HEK293 (cell line): ENCODE measurements around the gene RUFY1.
A peak's percentile ranks its signal among the peaks of the same experiment; 100 is the strongest.

Experiments used
- CTCF ChIA-PET: fragments of 350-600 bp; formaldehyde crosslinking; extraction: SDS; loops from one replicate; lab custom pipeline; 2021; ENCODE audit warnings: antibody characterized with exemption; lab: Yijun Ruan, JAX
- POLR2A ChIA-PET: fragments of 300-600 bp; formaldehyde crosslinking; extraction: SDS; loops from one replicate; lab custom pipeline; 2020; ENCODE audit warnings: antibody characterized with exemption, inconsistent platforms; lab: Yijun Ruan, JAX
- H3K27ac ChIP-seq: fragments of 200-500 bp; sonication (Bioruptor generic); 2 replicates; pipeline ENCODE4 v1.5.1; 2014; ENCODE audit warnings: low read depth, low read length, control low read depth, inconsistent platforms; ENCODE audit errors: extremely low read depth
- H3K36me3 ChIP-seq, 2 experiments: fragments of 200-500 bp in 1 of 2; sonication (Bioruptor generic) in 1 of 2; 1 replicate in 1 of 2; 2 replicates in 1 of 2; pipeline ENCODE4 v1.5.1; 2014 to 2017; ENCODE audit warnings: inconsistent platforms in 2 of 2, low read length in 2 of 2; ENCODE audit not compliant: control insufficient read depth in 2 of 2, insufficient read depth in 1 of 2
- H3K4me1 ChIP-seq: fragments of 200-500 bp; sonication (Bioruptor generic); 2 replicates; pipeline ENCODE4 v1.5.1; 2014; ENCODE audit warnings: mild to moderate bottlenecking, low read length, inconsistent platforms; ENCODE audit not compliant: control insufficient read depth, insufficient read depth
- H3K4me3 ChIP-seq: 2 replicates; pipeline ENCODE4 v1.5.1; 2011; ENCODE audit warnings: low read depth, mild to moderate bottlenecking, control low read depth, low read length, moderate library complexity
- H3K9me3 ChIP-seq: fragments of 200-500 bp; sonication (Bioruptor generic); 2 replicates; pipeline ENCODE4 v1.5.1; 2014; ENCODE audit warnings: low read depth, low read length, inconsistent platforms; ENCODE audit not compliant: control insufficient read depth, insufficient read depth
- ELK4 ChIP-seq: IDR thresholded peaks from 2 replicates; pipeline ENCODE4 v1.6.1; 2011; ENCODE audit warnings: mild to moderate bottlenecking, low read depth, low read length, borderline replicate concordance
- GLIS1 ChIP-seq: fragments of 450-650 bp; formaldehyde crosslinking; IDR thresholded peaks from 2 replicates; pipeline ENCODE4 v1.5.1; 2016; ENCODE audit warnings: missing biosample characterization, missing genetic modification characterization
- HOXD13 ChIP-seq: sonication (generic); formaldehyde crosslinking; IDR thresholded peaks from 2 replicates; pipeline ENCODE4 v1.8.0; 2022; ENCODE audit warnings: missing genetic modification reagents, borderline replicate concordance
- IKZF3 ChIP-seq: fragments of 450-650 bp; IDR thresholded peaks from 2 replicates; pipeline ENCODE4 v1.5.0; 2018; ENCODE audit warnings: missing biosample characterization, mild to moderate bottlenecking, missing genetic modification characterization, moderate library complexity
- INSM2 ChIP-seq: fragments of 450-650 bp; formaldehyde crosslinking; IDR thresholded peaks from 2 replicates; pipeline ENCODE4 v1.5.1; 2016; ENCODE audit warnings: missing biosample characterization, missing genetic modification characterization
- KLF16 ChIP-seq: fragments of 450-650 bp; formaldehyde crosslinking; IDR thresholded peaks from 2 replicates; pipeline ENCODE4 v1.5.1; 2017; ENCODE audit warnings: missing biosample characterization, missing genetic modification characterization
- TSHZ1 ChIP-seq: fragments of 450-650 bp; formaldehyde crosslinking; IDR thresholded peaks from 2 replicates; pipeline ENCODE4 v1.5.1; 2016; ENCODE audit warnings: missing biosample characterization, missing genetic modification characterization, borderline replicate concordance
- ZBTB10 ChIP-seq: fragments of 450-650 bp; formaldehyde crosslinking; IDR thresholded peaks from 2 replicates; pipeline ENCODE4 v1.5.1; 2016; ENCODE audit warnings: missing biosample characterization, missing genetic modification characterization
- ZFP37 ChIP-seq: fragments of 450-650 bp; formaldehyde crosslinking; IDR thresholded peaks from 2 replicates; pipeline ENCODE4 v1.5.1; 2016; ENCODE audit warnings: missing biosample characterization, missing genetic modification characterization
- ZIC2 ChIP-seq: fragments of 450-650 bp; formaldehyde crosslinking; IDR thresholded peaks from 2 replicates; pipeline ENCODE4 v1.5.1; 2016; ENCODE audit warnings: missing biosample characterization, missing genetic modification characterization
- ZNF423 ChIP-seq: fragments of 450-650 bp; formaldehyde crosslinking; IDR thresholded peaks from 2 replicates; pipeline ENCODE4 v1.5.1; 2016; ENCODE audit warnings: missing biosample characterization, missing genetic modification characterization
- ZNF426 ChIP-seq: fragments of 450-650 bp; formaldehyde crosslinking; IDR thresholded peaks from 2 replicates; pipeline ENCODE4 v1.5.1; 2017; ENCODE audit warnings: missing biosample characterization, missing genetic modification characterization, mild to moderate bottlenecking, inconsistent platforms, moderate library complexity
- ZNF514 ChIP-seq: fragments of 450-650 bp; formaldehyde crosslinking; IDR thresholded peaks from 2 replicates; pipeline ENCODE4 v1.5.1; 2016; ENCODE audit warnings: missing biosample characterization, missing genetic modification characterization
- ZNF529 ChIP-seq: fragments of 450-650 bp; formaldehyde crosslinking; IDR thresholded peaks from 2 replicates; pipeline ENCODE4 v1.5.1; 2017; ENCODE audit warnings: missing genetic modification characterization, missing biosample characterization; ENCODE audit not compliant: insufficient replicate concordance
- ZNF626 ChIP-seq: fragments of 450-650 bp; sonication (Bioruptor Pico); formaldehyde crosslinking; IDR thresholded peaks from 2 replicates; pipeline ENCODE4 v1.5.1; 2018; ENCODE audit warnings: missing biosample characterization, missing genetic modification characterization, inconsistent platforms
- ZNF704 ChIP-seq: fragments of 450-650 bp; formaldehyde crosslinking; IDR thresholded peaks from 2 replicates; pipeline ENCODE4 v1.5.1; 2016; ENCODE audit warnings: missing biosample characterization, missing genetic modification characterization
- ZNF776 ChIP-seq: fragments of 450-650 bp; formaldehyde crosslinking; IDR thresholded peaks from 2 replicates; pipeline ENCODE4 v1.5.0; 2017; ENCODE audit warnings: missing biosample characterization, missing genetic modification characterization, borderline replicate concordance
- ZSCAN23 ChIP-seq: fragments of 450-650 bp; formaldehyde crosslinking; IDR thresholded peaks from 2 replicates; pipeline ENCODE4 v1.5.1; 2016; ENCODE audit warnings: missing biosample characterization, missing genetic modification characterization

The RUFY1 gene

GRCh38 chr5:179617930-179618329, 67.6 kb downstream of the RUFY1 start (continued):
- no peak for TF ChIP-seq INSM2
- TF ChIP-seq ZNF529 (tag by site-specific recombination) = no peak
- TF ChIP-seq ZBTB10 (tag by site-specific recombination) = no peak

GRCh38 chr5:179618923-179619554, 68.7 kb downstream of the RUFY1 start:
- Histone ChIP-seq H3K4me3 (peak overlapping the region; percentile 16; the same call in 1 of the 2 replicates), H3K27ac (no peak overlapping the region), H3K36me3 (peaks cover 80 to 86% of the 10 kb centered on the region in 2 experiments), H3K9me3 (no peaks in the 10 kb centered on the region), H3K4me1 (no peaks in the 10 kb centered on the region)
- TF ChIP-seq ZNF423 (tag by site-specific recombination) (no peak), ZIC2 (peak; percentile 25; the same call in 1 of the 2 replicates), ZNF626 (no peak), ZSCAN23 (no peak), GLIS1 (tag by site-specific recombination) (peak; percentile 57), ZNF776 (tag by site-specific recombination) (no peak)
- ChIA-PET CTCF (interaction anchor here (0.6 to 1.2 kb wide), 6 partner anchors 9 to 1154 kb away, joined by 3 to 5 read pairs (median 3); no protein-coding TSS in a partner anchor), POLR2A (interaction anchor here (1.7 to 1.9 kb wide), 2 partner anchors 8 to 60 kb away, joined by 5 to 11 read pairs; no protein-coding TSS in a partner anchor)

- peaks cover 7% of the 10 kb centered on the region for H3K4me1 ChIP-seq
- ChIA-PET POLR2A (interaction anchor here (1.9 to 2.3 kb wide), 2 partner anchors 8 to 12 kb away, joined by 7 to 11 read pairs; no protein-coding TSS in a partner anchor), CTCF (interaction anchor here (0.6 to 1.4 kb wide), 3 partner anchors 13 to 984 kb away, joined by 3 to 4 read pairs (median 4); no protein-coding TSS in a partner anchor)
- peak overlapping the region; percentile 99 for H3K4me3 ChIP-seq
- no peaks in the 10 kb centered on the region for H3K9me3 ChIP-seq
- TF ChIP-seq ZNF514 (tag by site-specific recombination) = no peak
- TF ChIP-seq TSHZ1 (tag by site-specific recombination) = no peak
- TF ChIP-seq ZNF426 (tag by site-specific recombination) = no peak
- no peak for TF ChIP-seq ZNF704 (tag by site-specific recombination)
- no peak for TF ChIP-seq HOXD13 (CRISPR knock-in tag)
- no peak for TF ChIP-seq ZFP37 (tag by site-specific recombination)
- TF ChIP-seq KLF16 (tag by site-specific recombination) = no peak
- TF ChIP-seq IKZF3 = no peak
- TF ChIP-seq ELK4 = no peak
- H3K36me3 ChIP-seq = peaks cover 76 to 79% of the 10 kb centered on the region in 2 experiments
- H3K27ac ChIP-seq = no peak overlapping the region
Measured at GRCh38 chr5:179619776-179620175, 69.4 kb downstream of the RUFY1 start.
